SU-DHL-6 (cell line): ENCODE results near the gene HOXB5.

Experiments
- H2AFZ ChIP-seq: fragments of 200-600 bp; sonication (generic); 2 replicates; pipeline ENCODE4 v1.6.1; 2014; ENCODE audit warnings: low read depth, mild to moderate bottlenecking, moderate library complexity, mixed read lengths, antibody characterized with exemption, low read length; ENCODE audit not compliant: severe bottlenecking
- H3F3A ChIP-seq: fragments of 200-600 bp; shearing (Covaris generic); 2 replicates; pipeline ENCODE4 v1.6.0; 2016; ENCODE audit warnings: antibody characterized with exemption, mild to moderate bottlenecking; ENCODE audit not compliant: insufficient read depth
- H3K27ac ChIP-seq: fragments of 200-600 bp; sonication (generic); 2 replicates; pipeline ENCODE4 v1.5.1; 2016; ENCODE audit warnings: low read depth, mild to moderate bottlenecking, low read length, moderate library complexity, mixed read lengths
- H3K27me3 ChIP-seq: fragments of 200-600 bp; sonication (generic), shearing (Covaris generic); 2 replicates; pipeline ENCODE4 v1.6.0; 2014; ENCODE audit warnings: mild to moderate bottlenecking, low read length
- H3K36me3 ChIP-seq: fragments of 200-600 bp; sonication (generic); 2 replicates; pipeline ENCODE4 v1.6.1; 2014; ENCODE audit warnings: mild to moderate bottlenecking, low read length, mixed read lengths
- H3K4me2 ChIP-seq: fragments of 300-600, 200-600 bp; shearing (Covaris generic), sonication (generic); 2 replicates; pipeline ENCODE4 v1.6.0; 2014; ENCODE audit warnings: low read length, low read depth, mild to moderate bottlenecking; ENCODE audit not compliant: poor library complexity, severe bottlenecking
- H3K4me3 ChIP-seq: fragments of 200-600 bp; sonication (generic); 2 replicates; pipeline ENCODE4 v1.5.1; 2014; ENCODE audit warnings: antibody characterized with exemption, low read length, mild to moderate bottlenecking, mixed read lengths; ENCODE audit not compliant: insufficient read depth, poor library complexity, severe bottlenecking
- H3K79me2 ChIP-seq: fragments of 200-600 bp; sonication (generic); 2 replicates; pipeline ENCODE4 v1.6.1; 2014; ENCODE audit warnings: mild to moderate bottlenecking, low read length, moderate library complexity; ENCODE audit not compliant: insufficient read depth
- H3K9ac ChIP-seq: fragments of 200-600 bp; sonication (generic); 2 replicates; pipeline ENCODE4 v1.7.0; 2014; ENCODE audit warnings: mild to moderate bottlenecking, low read length
- H3K9me2 ChIP-seq: fragments of 200-600 bp; sonication (generic); replicated peaks from 2 replicates; pipeline ENCODE4 v1.6.1; 2014; ENCODE audit warnings: low read length; ENCODE audit not compliant: insufficient read depth
- H3K9me3 ChIP-seq: fragments of 200-600 bp; sonication (generic); 2 replicates; pipeline ENCODE4 v1.6.1; 2014; ENCODE audit warnings: low read length, mixed read lengths; ENCODE audit not compliant: insufficient read depth
- H4K20me1 ChIP-seq: fragments of 200-600 bp; sonication (generic); 2 replicates; pipeline ENCODE4 v1.6.1; 2014; ENCODE audit warnings: low read depth, mild to moderate bottlenecking, antibody characterized with exemption, low read length, moderate library complexity, mixed read lengths
- EZH2phosphoT487 ChIP-seq: fragments of 200-600 bp; sonication (generic), shearing (Covaris generic); conservative IDR thresholded peaks from 2 replicates; pipeline ENCODE4 v1.6.1; 2018; ENCODE audit warnings: mild to moderate bottlenecking, antibody characterized with exemption, low read length, moderate library complexity, mixed read lengths
- TF ChIP-seq, protein P1 (sequence below): fragments of 200-600 bp; sonication (generic); IDR thresholded peaks from one replicate; pipeline ENCODE4 v1.5.1; 2017; ENCODE audit warnings: antibody characterized with exemption, mild to moderate bottlenecking, low read length, moderate library complexity; ENCODE audit not compliant: insufficient read depth, poor library complexity, severe bottlenecking

The HOXB5 gene

DNA sequence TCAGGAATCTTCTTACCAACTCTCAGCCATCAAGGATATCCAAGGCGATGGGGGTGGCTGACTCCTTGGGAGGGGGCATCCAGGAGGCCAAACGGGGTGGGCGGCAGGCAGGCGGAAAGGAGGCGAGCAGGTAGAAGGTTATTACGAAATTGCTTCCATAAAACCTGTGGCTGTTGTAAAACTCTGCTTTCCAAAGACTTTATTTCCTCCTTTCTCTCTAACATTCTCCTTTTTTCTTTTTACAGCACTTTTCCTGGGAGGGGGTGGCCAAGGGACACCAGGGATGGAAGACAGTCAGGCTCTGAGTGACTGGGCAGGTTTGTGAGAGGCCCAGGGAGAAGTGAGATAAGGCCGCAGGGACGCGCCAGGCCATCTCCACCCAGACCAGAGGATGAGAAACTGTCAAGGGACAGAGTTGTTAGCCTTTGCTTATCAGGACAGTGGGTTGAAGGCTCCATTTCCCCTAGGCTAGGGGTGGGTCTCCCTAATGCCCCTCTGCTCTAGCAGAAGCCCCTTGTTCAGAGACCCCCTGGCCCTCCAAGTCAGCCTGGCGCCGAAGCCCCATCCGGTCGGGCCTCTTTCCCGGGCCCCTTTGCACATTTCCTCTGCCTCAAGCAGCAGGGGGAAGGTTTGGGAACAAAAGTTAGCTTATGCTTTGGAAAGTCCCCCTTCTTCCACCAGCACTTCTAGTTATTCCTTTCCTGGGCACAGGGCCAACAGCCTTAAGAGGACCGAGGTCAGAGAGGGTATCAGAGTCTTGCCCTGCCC lies 37.5 kb upstream of the HOXB5 start:
- Histone ChIP-seq H3K9me2 (no peaks in the 10 kb centered on the region), H3K4me2 (no peak overlapping the region), H3K79me2 (no peaks in the 10 kb centered on the region), H2AFZ (no peak overlapping the region), H3K27me3 (no peaks in the 10 kb centered on the region), H3K9ac (no peak overlapping the region), H3K27ac (no peak overlapping the region), H3F3A (no peaks in the 10 kb centered on the region), H3K4me3 (no peak overlapping the region), H4K20me1 (no peaks in the 10 kb centered on the region), H3K36me3 (no peaks in the 10 kb centered on the region), H3K9me3 (no peaks in the 10 kb centered on the region)
- no peak for TF ChIP-seq EZH2phosphoT487

DNA sequence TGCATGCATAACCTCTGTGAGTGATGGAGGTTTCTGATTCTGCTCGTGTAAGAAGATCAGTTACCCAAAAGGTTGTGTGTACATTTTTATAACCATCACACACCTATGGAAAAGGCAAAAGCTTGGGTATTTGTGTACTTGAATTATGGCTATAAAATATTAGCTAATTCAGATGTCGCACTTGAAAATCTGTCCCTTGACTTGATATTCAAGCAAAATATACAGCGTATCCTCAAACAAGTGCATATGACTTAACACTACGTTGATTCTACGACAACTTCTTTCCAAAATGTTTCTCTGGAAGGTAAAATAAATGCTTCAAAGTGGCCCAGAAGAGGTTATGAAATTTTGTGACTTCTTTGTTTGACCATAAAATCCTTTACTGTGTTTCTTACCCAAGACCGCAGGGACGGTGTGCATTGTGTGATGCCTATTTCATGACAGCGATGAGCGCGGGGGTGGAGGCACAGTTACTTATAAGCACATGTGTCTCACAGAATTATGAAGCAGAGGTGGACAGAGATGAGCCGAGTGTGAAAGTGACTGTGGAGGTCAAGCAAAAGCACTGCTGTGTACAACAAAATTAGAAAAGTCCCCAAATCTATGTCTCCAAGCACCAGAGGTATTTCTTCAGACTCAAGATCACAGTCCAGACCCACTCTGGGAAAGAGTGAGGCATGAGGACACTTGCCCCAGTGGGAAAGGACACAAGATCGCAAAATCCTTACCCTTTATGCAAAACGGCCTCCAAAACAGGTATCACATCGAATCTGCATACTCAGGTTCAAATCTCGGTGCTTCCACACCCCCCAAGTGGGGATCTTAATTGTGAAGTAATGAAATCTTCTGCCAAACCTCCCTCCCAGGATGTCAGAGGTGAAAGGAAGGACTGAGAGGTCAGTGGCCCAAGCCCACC lies 36.7 kb upstream of the HOXB5 start:
- Histone ChIP-seq H3K27ac (no peak overlapping the region), H3F3A (no peaks in the 10 kb centered on the region), H3K9me3 (no peaks in the 10 kb centered on the region), H4K20me1 (no peaks in the 10 kb centered on the region), H3K4me2 (no peak overlapping the region), H3K9ac (no peak overlapping the region), H3K9me2 (no peaks in the 10 kb centered on the region), H3K79me2 (no peaks in the 10 kb centered on the region), H3K4me3 (no peak overlapping the region), H3K36me3 (no peaks in the 10 kb centered on the region), H2AFZ (no peak overlapping the region), H3K27me3 (no peaks in the 10 kb centered on the region)
- TF ChIP-seq EZH2phosphoT487, result no peak
- TF ChIP-seq, protein P1, sequence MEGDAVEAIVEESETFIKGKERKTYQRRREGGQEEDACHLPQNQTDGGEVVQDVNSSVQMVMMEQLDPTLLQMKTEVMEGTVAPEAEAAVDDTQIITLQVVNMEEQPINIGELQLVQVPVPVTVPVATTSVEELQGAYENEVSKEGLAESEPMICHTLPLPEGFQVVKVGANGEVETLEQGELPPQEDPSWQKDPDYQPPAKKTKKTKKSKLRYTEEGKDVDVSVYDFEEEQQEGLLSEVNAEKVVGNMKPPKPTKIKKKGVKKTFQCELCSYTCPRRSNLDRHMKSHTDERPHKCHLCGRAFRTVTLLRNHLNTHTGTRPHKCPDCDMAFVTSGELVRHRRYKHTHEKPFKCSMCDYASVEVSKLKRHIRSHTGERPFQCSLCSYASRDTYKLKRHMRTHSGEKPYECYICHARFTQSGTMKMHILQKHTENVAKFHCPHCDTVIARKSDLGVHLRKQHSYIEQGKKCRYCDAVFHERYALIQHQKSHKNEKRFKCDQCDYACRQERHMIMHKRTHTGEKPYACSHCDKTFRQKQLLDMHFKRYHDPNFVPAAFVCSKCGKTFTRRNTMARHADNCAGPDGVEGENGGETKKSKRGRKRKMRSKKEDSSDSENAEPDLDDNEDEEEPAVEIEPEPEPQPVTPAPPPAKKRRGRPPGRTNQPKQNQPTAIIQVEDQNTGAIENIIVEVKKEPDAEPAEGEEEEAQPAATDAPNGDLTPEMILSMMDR, result no peak

DNA sequence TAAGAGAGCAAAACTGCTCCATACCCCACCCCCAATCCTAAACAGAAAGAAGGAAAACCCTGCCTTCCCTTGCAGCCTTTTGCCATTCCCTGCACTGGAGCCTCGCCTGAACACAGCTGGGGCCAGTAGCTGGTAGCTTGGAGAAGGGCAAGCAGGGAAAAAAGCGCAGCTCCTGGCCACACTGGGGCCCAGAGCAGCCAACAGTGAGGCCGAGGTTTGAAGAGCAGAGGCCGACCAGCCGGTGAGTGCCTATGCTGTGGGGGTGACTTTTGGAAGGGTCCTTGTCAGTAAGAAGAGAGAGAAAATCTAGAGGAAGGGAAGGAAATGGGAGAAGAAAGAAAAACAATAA lies 35.8 kb upstream of the HOXB5 start:
- Histone ChIP-seq H3K36me3 (no peaks in the 10 kb centered on the region), H3K27me3 (no peaks in the 10 kb centered on the region), H3F3A (no peaks in the 10 kb centered on the region), H4K20me1 (no peaks in the 10 kb centered on the region), H2AFZ (no peak overlapping the region), H3K9me2 (no peaks in the 10 kb centered on the region), H3K79me2 (no peaks in the 10 kb centered on the region), H3K9me3 (no peaks in the 10 kb centered on the region), H3K27ac (no peak overlapping the region), H3K9ac (no peak overlapping the region), H3K4me3 (no peak overlapping the region), H3K4me2 (no peak overlapping the region)
- TF ChIP-seq EZH2phosphoT487, result no peak
- TF ChIP-seq, protein P1, result no peak
